HL-60 (cell line): ENCODE data around the gene ELAVL3.

Experiments
- DNase-seq, 2 experiments: peaks; one replicate each; pipeline ENCODE4 v3.0.0-alpha.2; 2010 to 2020; ENCODE audit warnings: low read depth in 1 of 2, low spot score in 1 of 2
- H3K27ac ChIP-seq: fragments of 250-450 bp; sonication (Bioruptor Pico); replicated peaks from 2 replicates; pipeline ENCODE4 v1.5.1; 2020; ENCODE audit warnings: mild to moderate bottlenecking, moderate library complexity
- H3K27me3 ChIP-seq: fragments of 250-450 bp; sonication (Bioruptor Pico); 2 replicates; pipeline ENCODE4 v1.5.1; 2021; ENCODE audit warnings: mild to moderate bottlenecking, moderate library complexity; ENCODE audit not compliant: insufficient read depth, poor library complexity, severe bottlenecking
- H3K4me3 ChIP-seq: replicated peaks from 2 replicates; pipeline ENCODE4 v1.5.1; 2011; ENCODE audit warnings: mild to moderate bottlenecking, control low read depth, low read length; ENCODE audit not compliant: insufficient read depth
- GABPA ChIP-seq: IDR thresholded peaks from 2 replicates; pipeline ENCODE4 v1.6.1; 2012; ENCODE audit warnings: low read depth
- POLR2AphosphoS5 ChIP-seq: IDR thresholded peaks from 2 replicates; pipeline ENCODE4 v1.6.1; 2012; ENCODE audit warnings: low read depth
- SPI1 ChIP-seq: IDR thresholded peaks from 2 replicates; pipeline ENCODE4 v1.6.1; 2012; ENCODE audit warnings: low read depth, mild to moderate bottlenecking, borderline replicate concordance
- TF ChIP-seq, protein P1 (sequence below): IDR thresholded peaks from one replicate; pipeline ENCODE4 v1.5.1; 2011; ENCODE audit warnings: low read length, control low read depth, inconsistent platforms; ENCODE audit not compliant: insufficient read depth
- TF ChIP-seq, protein P2 (sequence below): IDR thresholded peaks from 2 replicates; pipeline ENCODE4 v1.6.1; 2012; ENCODE audit warnings: low read depth; ENCODE audit not compliant: insufficient replicate concordance

Gene ELAVL3

DNA sequence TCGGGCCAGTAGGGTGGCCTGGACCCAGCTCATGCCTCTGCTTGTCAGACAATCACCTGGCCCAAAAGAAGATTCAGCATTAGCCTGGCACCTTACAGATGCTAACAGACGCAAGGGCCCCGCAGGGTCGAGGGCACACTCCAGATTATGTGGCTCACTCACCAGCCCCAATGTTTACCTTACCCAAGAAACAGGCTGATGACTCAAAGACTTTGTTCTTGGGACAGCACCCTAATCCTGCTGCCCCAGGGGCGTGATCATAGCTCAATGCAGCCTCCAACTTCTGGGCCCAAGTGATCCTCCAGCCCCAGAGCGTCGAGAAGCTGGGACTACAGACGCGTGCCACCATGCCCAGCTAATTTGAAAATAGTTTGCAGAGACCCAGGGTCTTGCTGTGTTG lies 38.3 kb upstream of the ELAVL3 start:
- no peak for TF ChIP-seq POLR2AphosphoS5
- no peak for TF ChIP-seq SPI1
- TF ChIP-seq, protein P1, sequence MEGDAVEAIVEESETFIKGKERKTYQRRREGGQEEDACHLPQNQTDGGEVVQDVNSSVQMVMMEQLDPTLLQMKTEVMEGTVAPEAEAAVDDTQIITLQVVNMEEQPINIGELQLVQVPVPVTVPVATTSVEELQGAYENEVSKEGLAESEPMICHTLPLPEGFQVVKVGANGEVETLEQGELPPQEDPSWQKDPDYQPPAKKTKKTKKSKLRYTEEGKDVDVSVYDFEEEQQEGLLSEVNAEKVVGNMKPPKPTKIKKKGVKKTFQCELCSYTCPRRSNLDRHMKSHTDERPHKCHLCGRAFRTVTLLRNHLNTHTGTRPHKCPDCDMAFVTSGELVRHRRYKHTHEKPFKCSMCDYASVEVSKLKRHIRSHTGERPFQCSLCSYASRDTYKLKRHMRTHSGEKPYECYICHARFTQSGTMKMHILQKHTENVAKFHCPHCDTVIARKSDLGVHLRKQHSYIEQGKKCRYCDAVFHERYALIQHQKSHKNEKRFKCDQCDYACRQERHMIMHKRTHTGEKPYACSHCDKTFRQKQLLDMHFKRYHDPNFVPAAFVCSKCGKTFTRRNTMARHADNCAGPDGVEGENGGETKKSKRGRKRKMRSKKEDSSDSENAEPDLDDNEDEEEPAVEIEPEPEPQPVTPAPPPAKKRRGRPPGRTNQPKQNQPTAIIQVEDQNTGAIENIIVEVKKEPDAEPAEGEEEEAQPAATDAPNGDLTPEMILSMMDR, result no peak
- TF ChIP-seq GABPA, result no peak
- H3K4me3 ChIP-seq, result no peak overlapping the region
- no peaks in the 10 kb centered on the region for H3K27me3 ChIP-seq
- no peak overlapping the region for H3K27ac ChIP-seq
- DNase-seq, result no peak

DNA sequence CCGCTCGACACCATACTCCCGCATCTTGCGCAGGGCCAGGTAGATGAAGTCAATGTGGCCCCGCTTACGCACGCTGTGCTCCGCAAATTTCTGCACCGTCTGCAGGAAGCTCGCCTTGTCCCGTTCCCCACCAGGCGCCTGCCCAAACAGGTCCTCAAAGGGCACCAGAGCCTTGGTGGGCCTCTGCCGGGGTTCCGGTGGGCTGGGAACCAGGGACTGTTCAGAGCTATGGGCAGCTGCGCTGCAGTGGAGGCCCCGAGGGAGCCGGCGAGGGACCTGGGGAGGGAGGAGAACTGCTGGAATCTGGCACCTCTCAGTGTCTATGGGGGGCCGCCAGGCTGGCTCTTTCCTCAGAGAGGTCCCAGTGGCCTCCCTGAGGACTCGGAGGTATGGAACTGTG lies 33.1 kb upstream of the ELAVL3 start:
- H3K27ac ChIP-seq, result no peak overlapping the region
- TF ChIP-seq GABPA, result no peak
- TF ChIP-seq, protein P1, result no peak
- TF ChIP-seq SPI1, result no peak
- no peak for TF ChIP-seq POLR2AphosphoS5
- TF ChIP-seq, protein P2, sequence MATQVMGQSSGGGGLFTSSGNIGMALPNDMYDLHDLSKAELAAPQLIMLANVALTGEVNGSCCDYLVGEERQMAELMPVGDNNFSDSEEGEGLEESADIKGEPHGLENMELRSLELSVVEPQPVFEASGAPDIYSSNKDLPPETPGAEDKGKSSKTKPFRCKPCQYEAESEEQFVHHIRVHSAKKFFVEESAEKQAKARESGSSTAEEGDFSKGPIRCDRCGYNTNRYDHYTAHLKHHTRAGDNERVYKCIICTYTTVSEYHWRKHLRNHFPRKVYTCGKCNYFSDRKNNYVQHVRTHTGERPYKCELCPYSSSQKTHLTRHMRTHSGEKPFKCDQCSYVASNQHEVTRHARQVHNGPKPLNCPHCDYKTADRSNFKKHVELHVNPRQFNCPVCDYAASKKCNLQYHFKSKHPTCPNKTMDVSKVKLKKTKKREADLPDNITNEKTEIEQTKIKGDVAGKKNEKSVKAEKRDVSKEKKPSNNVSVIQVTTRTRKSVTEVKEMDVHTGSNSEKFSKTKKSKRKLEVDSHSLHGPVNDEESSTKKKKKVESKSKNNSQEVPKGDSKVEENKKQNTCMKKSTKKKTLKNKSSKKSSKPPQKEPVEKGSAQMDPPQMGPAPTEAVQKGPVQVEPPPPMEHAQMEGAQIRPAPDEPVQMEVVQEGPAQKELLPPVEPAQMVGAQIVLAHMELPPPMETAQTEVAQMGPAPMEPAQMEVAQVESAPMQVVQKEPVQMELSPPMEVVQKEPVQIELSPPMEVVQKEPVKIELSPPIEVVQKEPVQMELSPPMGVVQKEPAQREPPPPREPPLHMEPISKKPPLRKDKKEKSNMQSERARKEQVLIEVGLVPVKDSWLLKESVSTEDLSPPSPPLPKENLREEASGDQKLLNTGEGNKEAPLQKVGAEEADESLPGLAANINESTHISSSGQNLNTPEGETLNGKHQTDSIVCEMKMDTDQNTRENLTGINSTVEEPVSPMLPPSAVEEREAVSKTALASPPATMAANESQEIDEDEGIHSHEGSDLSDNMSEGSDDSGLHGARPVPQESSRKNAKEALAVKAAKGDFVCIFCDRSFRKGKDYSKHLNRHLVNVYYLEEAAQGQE, result no peak
- no peak overlapping the region for H3K4me3 ChIP-seq
- no peak for DNase-seq
- no peaks in the 10 kb centered on the region for H3K27me3 ChIP-seq

DNA sequence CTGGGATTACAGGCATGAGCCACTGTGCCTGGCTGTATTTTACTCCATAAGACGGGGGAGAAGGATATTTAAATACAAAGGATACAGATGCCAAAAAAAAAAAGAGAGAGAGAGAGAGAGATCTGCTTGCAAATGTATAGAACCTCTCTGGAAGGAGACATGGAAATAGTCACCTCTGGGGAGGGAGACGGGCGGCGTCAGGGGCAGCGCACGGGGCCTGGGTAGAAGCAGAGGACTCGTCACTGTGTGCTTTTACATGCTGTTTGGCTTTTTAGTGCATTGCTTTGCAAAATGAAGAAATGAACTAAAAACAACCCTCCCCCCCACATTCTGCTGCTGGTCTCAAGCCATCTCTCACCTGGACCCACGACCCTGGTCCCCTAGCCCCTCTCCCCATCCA lies 29.6 kb upstream of the ELAVL3 start:
- Histone ChIP-seq H3K27ac (no peak overlapping the region), H3K27me3 (no peaks in the 10 kb centered on the region), H3K4me3 (no peak overlapping the region)
- DNase-seq, result no peak
- TF ChIP-seq SPI1 (no peak), POLR2AphosphoS5 (no peak)

DNA sequence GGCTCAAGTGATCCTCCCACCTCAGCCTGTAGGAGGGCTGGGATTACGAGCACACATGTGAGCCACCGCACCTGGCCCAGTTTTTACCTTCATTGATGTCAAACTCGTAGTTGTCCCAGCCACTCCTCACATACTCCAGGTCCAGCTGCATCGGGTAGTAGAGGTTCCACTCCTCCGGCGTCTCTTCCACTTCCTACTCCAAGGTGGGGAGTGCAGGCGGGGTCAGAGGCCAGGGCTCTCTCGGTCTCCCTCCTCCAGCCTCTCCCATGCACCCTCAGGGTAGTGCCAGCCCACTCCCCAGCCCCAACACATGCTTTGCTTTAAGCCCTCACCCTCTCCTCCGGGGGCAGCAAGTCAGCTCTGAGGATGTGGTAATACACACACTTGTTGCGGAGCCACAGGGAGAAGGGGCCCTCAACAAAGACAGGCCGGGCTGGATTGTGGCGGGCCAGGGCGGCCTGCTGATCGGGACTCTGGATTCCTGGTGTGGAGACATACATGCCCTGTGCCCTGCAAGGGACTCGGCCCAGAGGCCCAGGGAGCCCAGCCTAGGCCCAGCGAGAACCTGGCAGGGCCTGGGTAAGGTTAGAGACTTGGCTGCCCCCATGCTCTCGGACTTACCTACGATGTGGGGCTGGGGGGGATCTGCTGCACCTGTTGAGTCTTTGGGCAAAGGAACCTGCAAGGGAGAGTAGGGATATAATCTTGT lies 26.7 kb upstream of the ELAVL3 start:
- DNase-seq, result no peak
- no peak for TF ChIP-seq SPI1
- TF ChIP-seq, protein P1, result no peak
- TF ChIP-seq, protein P2, result no peak
- no peak for TF ChIP-seq GABPA
- TF ChIP-seq POLR2AphosphoS5, result no peak
- no peak overlapping the region for H3K27ac ChIP-seq
- no peaks in the 10 kb centered on the region for H3K27me3 ChIP-seq
- no peak overlapping the region for H3K4me3 ChIP-seq
